Prostate gland (tissue), 2 donors: ENCODE data around the gene SCFD2.

Experiments used
- POLR2A ChIP-seq: fragments of 450-650 bp; IDR thresholded peaks from one replicate; pipeline ENCODE4 v1.6.1; 2016; ENCODE audit warnings: antibody characterized with exemption, mild to moderate bottlenecking
- POLR2AphosphoS5 ChIP-seq: sonication (generic); formaldehyde crosslinking; IDR thresholded peaks from one replicate; pipeline ENCODE4 v1.6.1; 2017; ENCODE audit warnings: antibody characterized with exemption
- TF ChIP-seq, protein P1 (sequence below), 4 experiments: fragments of 200-600 bp in 2 of 4; fragments of 450-650 bp in 2 of 4; sonication (generic) in 2 of 4; IDR thresholded peaks; 1 replicate in 3 of 4; 2 replicates in 1 of 4; pipeline ENCODE4 v1.5.1; 2016 to 2019; ENCODE audit warnings: antibody characterized with exemption in 4 of 4, mild to moderate bottlenecking in 2 of 4, moderate library complexity in 2 of 4

DNA sequence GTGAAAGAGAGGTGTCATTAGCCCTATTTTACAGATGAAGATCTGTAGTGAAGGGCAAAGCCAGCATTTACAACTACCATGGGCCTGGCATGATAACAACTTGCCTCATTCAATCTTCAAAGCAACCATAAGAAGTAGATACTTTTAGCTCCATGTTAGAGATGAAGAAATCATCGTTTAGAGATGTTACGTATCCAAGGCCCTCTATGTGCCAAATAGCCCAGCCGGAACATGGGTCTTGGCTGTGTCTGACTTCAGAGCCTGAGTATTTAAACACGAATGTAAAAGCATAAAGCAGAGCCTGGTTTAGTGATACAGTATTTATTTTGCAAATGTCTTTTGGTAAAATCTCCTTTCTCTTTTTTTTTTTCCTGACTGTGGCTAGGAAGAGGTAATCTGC lies 306.6 kb downstream of the SCFD2 start:
- TF ChIP-seq, protein P1, sequence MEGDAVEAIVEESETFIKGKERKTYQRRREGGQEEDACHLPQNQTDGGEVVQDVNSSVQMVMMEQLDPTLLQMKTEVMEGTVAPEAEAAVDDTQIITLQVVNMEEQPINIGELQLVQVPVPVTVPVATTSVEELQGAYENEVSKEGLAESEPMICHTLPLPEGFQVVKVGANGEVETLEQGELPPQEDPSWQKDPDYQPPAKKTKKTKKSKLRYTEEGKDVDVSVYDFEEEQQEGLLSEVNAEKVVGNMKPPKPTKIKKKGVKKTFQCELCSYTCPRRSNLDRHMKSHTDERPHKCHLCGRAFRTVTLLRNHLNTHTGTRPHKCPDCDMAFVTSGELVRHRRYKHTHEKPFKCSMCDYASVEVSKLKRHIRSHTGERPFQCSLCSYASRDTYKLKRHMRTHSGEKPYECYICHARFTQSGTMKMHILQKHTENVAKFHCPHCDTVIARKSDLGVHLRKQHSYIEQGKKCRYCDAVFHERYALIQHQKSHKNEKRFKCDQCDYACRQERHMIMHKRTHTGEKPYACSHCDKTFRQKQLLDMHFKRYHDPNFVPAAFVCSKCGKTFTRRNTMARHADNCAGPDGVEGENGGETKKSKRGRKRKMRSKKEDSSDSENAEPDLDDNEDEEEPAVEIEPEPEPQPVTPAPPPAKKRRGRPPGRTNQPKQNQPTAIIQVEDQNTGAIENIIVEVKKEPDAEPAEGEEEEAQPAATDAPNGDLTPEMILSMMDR (IDR thresholded peaks at IDR 0.05): no peak
- no peak for TF ChIP-seq POLR2AphosphoS5
- no peak for TF ChIP-seq POLR2A
